Activated gamma-delta T cell (primary cell): Measurements from ENCODE around the gene FHDC1.

ENCODE experiments used
- DNase-seq: peaks from one replicate; lab custom pipeline; 2025; lab: John Stamatoyannopoulos, UW

Gene FHDC1

DNA sequence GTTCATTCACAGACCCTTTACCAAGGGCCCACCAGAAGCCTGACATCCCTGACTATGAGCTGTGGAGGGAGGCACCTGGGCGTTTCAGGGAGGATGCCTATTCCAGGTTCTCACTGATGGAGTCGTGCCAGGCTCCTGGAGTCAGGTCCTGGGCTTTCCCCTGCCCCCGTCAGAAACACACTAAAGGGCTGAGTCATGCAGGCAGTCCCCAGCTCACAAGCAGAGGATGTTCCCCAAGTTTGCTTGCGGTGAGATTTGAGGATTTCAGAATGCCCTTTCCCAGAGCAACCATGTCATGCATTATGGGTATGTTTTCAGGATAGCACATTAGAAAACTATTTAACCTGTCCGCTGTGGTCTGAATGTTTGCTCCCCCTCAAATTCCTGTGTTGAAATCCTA is 45.2 kb downstream of the FHDC1 start:
- DNase-seq: no peak

GRCh38 chr4:152981842-152982241 is 45.7 kb downstream of the FHDC1 start:
- DNase-seq: no peak

- no peak for DNase-seq
Measured at GRCh38 chr4:152983221-152983620, 47.1 kb downstream of the FHDC1 start.

DNA sequence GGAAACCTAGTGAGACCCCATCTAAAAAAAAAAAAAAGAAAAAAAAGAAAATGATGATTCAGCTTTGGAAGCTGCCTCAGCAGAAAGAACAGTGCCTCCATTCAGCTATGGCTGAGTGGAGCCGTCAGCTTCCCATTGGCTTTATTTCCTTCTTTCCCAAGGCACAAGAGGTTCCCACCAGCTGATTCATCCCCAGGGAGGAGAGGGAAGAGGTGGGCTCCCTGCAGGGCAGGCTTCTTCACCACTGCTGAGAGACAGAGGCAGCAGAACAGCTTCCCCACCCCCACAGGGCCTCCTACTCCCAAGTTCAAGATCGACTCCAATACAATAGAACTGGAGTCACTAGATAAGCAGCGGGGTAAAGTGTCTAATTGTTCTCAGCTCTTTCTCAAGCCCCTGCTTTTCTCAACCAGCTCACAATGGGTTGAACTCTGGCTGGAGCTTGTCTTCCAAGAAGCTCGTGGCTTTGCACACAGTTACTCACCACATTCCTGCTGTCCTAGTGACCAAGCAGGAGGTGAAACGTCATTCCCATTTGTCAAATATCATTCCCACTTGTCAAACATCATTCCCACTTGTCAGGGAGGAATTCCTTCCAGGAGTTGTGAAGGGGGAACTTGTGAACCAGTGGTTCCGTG is 47.8 kb downstream of the FHDC1 start:
- DNase-seq: no peak

DNA sequence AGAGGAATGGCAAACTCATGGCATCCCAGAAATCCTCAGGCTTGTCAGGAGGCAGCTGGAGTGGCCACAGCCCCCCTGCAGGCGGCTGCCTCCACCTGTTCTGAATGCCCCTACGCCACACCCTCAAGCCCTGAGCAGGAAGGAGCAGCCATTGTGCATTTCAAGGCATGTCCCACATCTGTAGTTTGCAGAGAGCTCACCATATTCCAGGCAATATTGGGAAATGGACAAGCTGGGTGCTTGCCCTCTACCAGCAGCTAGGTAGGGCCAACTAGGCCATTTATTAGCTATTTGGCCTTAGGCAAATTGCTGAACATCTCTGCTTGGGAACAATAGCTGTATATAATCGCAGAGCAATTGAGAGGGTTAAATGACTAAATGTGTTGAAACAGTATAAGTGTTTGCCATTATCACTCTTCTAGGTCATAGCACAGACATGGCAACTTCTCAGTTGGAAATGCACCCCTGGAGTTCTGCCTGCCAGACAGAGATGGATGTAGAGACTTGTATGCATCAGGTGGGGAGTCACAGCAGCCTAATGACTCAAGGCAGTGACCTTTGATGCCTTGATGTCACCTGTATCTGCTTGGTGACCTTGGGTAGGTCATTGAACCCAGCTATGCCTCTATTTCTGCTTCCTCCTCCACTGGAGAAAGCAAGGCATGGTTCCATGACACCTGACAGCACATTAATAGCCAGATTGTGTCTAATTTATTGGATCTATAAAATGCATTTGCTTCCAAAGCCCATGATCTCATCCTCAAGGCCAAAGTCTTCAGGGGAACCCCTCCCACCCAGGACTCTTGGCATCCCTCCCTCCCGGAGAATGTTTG is 52.8 kb downstream of the FHDC1 start:
- DNase-seq: no peak

- no peak for DNase-seq
Measured at GRCh38 chr4:152989554-152989970, 53.4 kb downstream of the FHDC1 start.

DNA sequence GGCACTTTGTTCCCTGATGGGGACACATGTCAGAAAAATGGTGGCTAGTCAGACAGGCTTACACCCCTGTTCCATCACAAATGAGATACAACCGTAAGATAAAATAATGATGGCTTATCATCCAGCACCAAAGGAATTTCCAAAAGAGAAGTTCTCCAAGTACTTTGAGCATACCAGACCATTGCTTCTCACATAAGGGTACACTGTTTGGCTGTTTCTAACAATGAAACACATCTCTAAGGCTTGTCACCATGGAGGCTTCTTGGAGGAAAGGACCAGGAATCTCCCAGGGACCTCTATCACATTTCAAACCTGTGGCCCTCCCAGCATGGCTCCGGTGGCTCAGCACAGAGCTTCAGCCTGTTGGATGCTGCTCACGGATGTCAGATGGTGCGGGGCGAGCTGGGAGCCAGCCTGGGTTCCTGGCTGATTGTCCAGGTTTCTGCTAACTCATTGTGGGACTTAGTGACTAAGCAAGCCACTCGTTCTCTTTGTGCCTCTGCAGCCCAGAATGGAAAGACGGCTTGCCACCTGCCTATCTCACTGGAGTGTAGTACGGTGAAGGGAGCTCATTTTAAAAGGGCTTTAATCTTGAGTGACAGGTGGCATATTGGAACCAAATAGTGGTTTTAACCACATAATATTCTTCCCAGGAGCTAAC is 54.5 kb downstream of the FHDC1 start:
- DNase-seq: no peak

DNA sequence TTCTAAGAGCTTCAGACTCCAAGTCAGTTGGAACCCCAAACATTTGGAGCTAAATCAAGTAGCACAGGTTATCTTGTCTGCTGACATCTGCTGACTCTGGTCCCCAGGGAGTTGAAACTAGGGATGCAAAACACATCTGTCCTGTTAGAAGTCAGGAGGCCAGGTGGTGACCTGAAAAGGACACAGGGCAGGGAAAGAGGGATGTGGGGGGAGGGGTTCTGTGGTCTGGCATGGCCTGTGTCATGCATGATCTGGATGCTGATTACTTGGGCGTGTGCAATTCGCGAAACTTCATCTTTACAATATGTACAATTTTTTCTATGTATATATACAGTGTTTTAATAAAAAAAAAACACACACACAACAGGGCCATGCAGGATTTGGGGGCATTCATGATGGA is 55.3 kb downstream of the FHDC1 start:
- DNase-seq: no peak

GRCh38 chr4:152992027-152992426 is 55.9 kb downstream of the FHDC1 start:
- DNase-seq: no peak

DNA sequence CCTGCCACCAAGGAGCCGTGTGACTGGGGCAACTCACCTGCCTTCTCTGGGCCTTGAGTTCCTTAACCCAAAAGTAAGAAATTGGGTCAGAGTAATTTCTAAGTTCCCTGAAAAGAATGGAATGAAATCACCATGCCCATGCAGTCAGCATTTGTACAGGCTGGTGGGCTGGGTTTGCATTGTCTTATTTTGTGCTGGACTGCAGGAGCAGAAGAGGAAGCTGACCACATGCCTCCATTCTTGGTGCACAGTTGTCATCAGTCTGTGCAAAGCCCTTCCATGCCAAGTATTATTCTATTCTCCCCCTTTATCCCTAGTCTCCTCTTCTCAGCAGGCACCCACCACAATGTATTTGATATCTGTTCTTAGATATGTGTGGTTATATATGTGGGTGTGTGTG is 56.3 kb downstream of the FHDC1 start:
- no peak for DNase-seq

DNA sequence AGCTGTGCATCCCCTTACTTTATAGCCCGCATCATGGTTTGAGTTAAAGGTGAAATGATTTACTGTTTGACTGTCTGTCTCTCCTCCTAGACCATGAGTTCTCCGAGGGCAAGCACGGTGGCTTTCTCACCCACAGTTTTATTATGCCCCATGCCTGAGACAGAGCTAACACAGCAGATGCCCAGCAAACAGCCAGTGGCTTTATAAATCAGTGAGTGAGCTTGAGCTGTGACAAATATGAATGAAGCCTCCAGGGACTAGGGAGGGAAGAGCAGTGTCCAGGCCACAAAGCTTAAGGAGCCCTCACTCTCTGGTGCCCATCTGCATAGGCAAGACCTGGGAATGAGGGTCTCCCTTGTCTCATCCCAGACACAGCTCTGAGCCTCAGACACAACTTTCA is 57.9 kb downstream of the FHDC1 start:
- DNase-seq: no peak

- DNase-seq: no peak
Measured at GRCh38 chr4:152996111-152996571, 60.0 kb downstream of the FHDC1 start.

- DNase-seq: no peak
Measured at GRCh38 chr4:152996672-152997071, 60.5 kb downstream of the FHDC1 start.

- no peak for DNase-seq
Measured at GRCh38 chr4:152997288-152997687, 61.2 kb downstream of the FHDC1 start.

DNA sequence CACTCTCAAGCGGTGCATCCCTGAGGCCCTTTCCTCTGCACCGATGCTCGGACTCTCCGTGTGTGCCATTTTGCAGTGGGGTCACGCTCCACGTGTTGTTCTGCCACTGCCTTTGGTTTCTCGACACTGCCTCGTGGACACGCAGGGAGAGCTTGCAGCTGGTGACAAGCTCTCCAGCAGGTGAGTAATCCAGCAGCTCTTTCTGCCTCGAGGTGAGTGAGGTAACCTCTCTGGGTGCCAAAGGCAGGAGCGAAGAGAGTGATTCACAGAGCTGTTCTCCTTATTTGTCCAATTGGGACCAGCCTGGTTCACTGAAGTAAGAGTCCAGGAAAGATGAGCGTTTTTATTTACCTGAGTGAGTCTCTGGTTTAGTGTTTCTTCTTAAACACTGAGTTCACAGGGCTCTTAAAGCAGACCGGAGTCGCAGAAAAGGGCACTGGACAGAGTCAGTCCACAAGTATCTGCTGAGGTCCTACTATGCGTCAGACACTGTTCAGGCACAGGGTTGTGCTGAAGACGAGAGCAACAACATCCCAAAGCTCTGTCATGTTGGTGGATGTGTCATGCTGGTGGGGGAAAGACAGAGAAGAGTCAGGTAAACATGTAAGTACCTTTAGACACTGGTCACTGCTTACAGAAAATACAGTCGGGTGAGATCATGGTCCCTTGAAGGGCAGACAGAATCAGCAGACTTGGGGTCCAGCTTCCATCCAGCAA is 61.8 kb downstream of the FHDC1 start:
- no peak for DNase-seq

DNA sequence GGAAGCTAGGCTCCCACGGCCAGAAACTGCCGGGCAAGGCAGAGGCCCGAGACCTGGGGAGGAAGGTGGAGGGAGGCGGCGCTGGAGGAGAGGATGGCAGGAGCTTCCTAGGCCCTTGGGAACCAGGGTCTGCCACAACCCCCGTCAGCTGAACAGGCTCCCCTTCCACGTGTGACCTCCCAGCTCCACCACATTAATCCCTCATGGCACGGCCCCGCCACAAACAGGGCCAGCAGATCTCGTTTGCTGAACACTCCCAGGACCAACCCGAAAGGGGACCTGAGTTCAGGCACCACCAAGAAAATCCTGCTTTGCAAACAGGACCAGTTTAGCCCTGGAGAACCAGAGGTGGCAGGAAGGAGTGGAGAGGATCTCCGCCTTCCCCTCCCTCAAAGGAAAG is 62.7 kb downstream of the FHDC1 start:
- DNase-seq: no peak

- DNase-seq: no peak
Measured at GRCh38 chr4:152999346-153000075, 63.4 kb downstream of the FHDC1 start.

- DNase-seq: no peak
Measured at GRCh38 chr4:153000076-153000420, 63.9 kb downstream of the FHDC1 start.

DNA sequence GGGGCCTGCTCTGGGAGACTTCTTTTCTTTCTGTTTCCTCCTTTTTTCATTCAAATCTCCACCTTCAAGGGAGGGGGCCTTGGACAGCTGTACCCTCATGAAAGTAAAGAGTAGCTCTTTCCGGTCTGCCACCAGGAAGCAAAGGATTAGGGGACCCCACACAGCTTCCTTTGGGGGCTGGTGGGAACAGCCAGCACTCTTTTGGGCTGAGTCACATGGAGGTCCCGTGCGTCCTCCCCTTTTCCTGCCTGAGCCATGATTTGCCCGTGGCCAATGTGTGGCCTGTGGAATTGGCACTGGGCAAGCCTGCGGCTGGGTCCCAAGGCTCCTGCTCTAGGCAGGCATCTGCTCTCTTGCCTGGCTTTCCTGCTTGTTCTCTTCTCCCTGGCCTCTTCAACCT is 65.5 kb downstream of the FHDC1 start:
- no peak for DNase-seq

DNA sequence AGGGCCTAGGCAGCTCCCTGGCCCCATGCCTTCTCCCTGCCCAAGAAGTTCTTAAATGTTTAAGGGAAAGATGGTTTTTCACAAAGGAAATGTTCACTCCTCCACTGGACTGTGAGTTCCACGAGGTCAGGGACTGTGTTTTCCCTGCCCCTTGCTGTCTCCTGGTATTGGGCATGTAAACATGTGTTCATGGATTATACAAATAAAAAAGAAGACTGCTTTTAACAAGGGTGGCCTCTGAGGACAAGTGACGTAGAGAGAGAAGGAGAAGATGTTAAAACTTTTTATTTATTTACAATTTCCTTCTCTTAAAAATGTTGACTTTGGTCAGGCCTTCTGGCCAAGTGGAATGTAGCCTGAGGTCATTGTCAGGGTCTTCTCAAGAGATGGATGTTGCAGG is 66.0 kb downstream of the FHDC1 start:
- no peak for DNase-seq

GRCh38 chr4:153004081-153004850 is 68.1 kb downstream of the FHDC1 start:
- DNase-seq: no peak
